MM.1S (cell line): Measurements from ENCODE around the gene ADAMTSL3.

Experiments
- CTCF ChIP-seq: fragments of 300-600 bp; sonication (generic); IDR thresholded peaks from 2 replicates; pipeline ENCODE4 v1.5.1; 2016; ENCODE audit warnings: antibody characterized with exemption, low read length, mixed read lengths
- EZH2 ChIP-seq: fragments of 300-600 bp; sonication (generic); optimal IDR thresholded peaks from 2 replicates; pipeline ENCODE3; 2017; ENCODE audit warnings: low read depth, mild to moderate bottlenecking, antibody characterized with exemption, low read length, mixed read lengths

DNA sequence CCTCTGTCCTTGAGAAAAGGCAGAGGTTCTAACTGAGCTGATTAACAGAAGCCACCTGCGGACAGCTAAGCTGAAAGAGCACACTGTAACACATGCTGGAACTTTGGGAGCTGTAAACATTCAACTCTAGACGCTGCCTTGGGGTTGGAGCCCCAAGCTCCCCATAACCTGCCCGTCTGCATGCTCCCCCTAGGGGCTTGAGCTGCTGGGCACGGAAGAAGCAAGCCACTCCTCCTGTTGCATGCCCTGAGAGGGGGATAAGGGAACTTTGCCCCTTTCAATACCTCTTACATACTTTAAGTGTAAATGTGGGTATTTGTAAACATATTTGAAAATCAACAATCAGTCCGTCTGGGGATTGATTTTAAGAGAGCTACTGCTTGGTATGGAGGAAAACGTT is 188.4 kb downstream of the ADAMTSL3 start:
- TF ChIP-seq CTCF, result no peak
- TF ChIP-seq EZH2, result no peak
